Measurements from ENCODE around the gene ALOX15.
"Not testable (repeated sequence)": the region's sequence is repeated elsewhere in the genome, so short reads cannot be mapped to it uniquely, and the experiment has no call there.

The ALOX15 gene

DNA sequence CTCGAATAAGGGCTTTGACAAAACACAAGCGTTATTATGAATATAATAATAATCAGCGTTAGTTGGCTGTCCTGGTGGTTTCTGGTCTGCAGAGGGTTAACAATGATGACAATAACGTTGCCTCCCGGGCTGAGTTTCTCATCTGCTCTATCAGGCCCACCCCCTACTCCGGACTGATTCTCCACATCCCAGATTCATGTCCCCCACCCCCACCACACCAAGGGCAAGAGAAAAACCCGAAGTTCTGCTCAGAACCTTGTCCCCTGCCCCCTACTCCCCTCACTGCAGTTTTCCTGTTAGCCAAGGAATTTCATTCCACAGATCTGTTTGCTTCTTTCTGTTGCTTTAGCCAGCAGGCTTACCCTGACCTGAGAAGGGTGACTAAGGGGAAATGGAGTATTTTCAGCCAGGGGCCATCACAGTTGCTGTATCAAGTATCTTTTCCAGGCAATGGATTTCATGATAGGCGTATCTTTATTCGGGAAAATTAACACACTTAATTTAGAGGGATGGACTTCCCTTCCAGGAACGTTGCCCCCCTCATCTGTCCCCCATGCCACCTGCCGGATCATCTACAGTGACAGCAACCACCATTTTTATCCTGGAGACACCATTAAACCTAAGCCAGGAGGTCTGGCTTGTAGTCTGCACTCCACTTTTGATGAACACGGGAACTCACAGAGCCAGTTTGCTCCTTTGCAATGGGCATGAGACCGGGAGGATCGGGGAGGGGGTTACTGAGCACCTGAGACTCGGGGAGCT is 23.7 kb downstream of the ALOX15 start:
- DNase-seq (ENCODE audit: low read depth in 2 of 2): no peak

- DNase-seq (ENCODE audit: low read depth in 2 of 2): no peak
These were observed 24.4 kb downstream of the ALOX15 start for GRCh38 chr17:4617090-4617489.

DNA sequence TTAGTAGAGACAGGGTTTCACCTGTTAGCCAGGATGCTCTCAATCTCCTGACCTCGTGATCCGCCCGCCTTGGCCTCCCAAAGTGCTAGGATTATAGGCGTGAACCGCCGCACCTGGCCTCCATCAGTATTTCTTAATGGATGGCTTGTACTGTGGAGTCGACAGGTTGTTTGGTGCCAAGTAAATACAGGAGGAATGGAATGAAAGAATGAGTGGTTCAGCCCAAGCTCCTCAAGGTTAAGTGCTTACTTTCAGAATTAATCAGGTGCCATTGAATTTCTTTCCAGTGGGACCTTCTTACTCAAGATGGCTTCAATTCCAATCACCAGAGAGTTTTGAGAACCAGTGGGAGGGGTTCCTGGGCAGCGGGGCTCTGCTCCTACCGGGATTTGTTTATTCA is 25.0 kb downstream of the ALOX15 start:
- DNase-seq (ENCODE audit: low read depth in 2 of 2): no peak

- DNase-seq (ENCODE audit: low read depth in 2 of 2): no peak
These were observed 30.8 kb downstream of the ALOX15 start for GRCh38 chr17:4610656-4611055.

- DNase-seq (ENCODE audit: low read depth in 2 of 2): no peak
These were observed 31.3 kb downstream of the ALOX15 start for GRCh38 chr17:4610162-4610561.

DNA sequence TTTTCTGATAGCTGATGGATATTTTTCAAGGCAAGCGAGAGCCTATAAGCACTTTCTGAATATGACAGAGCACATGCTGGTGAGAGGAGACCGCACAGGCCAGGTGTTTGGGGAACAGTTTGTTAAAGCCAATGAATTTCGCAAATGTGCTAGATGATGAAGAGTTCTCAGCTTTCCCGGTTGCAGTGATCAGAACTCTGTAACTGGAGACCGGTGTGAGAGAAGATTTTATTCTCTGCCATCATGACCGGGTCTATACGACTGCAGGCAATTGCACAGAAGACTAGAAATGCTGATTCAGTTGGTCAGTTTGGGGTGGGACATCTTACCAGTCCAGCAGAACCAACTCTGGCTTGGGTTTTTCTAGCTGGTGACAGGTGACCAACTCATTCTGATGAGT is 31.7 kb downstream of the ALOX15 start:
- no peak for DNase-seq (ENCODE audit: low read depth in 2 of 2)

DNA sequence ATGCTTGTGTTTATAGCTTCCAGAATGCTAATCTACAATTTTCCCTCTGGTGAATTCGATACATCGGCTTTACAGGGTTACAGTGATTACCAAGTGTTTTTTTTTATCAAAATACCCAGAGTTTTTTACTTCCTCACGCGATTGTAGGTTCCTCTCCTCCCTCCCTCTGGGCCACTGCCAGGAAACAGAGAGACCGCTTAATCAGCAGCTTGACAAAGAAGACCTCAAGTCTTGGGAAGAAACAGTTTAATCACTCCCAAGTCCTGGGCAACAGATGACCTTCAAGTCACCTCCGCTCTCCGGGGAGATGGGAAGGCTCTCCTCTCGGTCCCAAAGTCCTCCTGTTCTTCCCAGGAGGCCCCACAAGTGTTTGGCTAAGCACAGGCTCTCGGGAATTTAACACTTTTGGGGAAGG is 33.7 kb downstream of the ALOX15 start:
- no peak for DNase-seq (ENCODE audit: low read depth in 2 of 2)

DNA sequence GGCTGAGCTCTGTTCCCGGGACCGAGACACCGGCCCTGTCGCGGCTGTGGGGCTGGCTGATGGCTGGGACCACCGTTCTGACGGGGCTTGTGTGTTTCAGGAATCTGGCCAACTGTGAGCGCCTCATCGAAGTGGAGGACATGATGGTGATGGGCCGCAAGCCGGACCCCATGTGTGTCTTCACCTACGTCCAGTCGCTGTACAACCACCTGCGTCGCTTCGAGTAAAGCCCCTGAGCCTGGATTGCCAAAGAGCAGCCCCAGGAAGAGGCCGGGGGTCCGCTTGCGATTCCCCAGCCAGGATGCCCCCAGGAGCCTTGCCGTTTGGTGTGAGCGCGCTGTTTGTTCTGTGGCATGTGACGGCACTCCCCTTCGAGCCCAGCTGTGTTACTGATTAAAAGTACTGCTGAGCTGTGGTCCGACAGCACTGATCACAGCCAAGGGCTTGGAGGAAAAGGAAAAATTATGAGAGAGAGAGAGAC is 34.2 kb downstream of the ALOX15 start:
- no peak for DNase-seq (ENCODE audit: low read depth in 2 of 2)

DNA sequence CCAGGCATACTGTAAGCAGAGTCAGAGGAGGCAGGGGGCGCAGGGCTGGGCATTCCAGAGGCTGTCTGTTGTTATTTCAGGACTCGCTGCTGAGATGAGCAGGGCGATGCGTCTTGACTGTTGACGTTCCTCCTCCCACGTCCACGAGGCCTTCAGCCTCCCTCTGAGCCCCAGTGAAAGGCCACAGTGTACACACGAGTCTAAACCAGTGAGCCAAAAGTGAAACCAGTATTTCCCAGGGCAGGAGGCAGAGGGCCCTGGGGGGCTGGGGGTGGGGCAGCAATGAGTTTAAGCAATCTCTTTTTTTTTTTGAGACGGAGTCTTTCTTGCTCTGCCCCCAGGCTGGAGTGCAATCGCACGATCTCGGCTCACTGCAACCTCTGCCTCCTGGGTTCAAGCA is 35.7 kb downstream of the ALOX15 start:
- DNase-seq (ENCODE audit: low read depth in 2 of 2): no peak

- DNase-seq (ENCODE audit: low read depth in 2 of 2): not testable (repeated sequence)
These were observed 36.7 kb downstream of the ALOX15 start for GRCh38 chr17:4604736-4605135.

- no peak for DNase-seq (ENCODE audit: low read depth in 2 of 2)
These were observed 37.3 kb downstream of the ALOX15 start for GRCh38 chr17:4604111-4604644.

DNA sequence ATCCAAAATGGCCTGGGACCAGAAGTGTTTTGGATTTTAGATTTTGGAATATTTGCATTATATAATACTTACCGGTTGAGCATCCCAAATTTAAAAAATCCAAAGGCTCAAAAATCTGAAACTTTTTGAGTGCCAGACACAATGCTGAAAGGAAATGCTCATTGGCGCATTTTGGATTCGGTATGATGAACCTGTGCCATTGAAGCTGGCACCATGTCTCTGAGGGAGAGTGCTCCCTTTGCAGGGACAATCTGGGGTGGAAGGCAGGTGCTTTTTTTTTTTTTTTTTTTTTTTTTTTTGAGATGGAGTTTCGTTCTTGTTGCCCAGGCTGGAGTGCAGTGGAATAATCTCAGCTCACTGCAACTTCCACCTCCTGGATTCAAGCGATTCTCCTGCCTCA is 39.4 kb downstream of the ALOX15 start:
- DNase-seq (ENCODE audit: low read depth in 2 of 2): no peak

- no peak for DNase-seq (ENCODE audit: low read depth in 2 of 2)
These were observed 40.2 kb downstream of the ALOX15 start for GRCh38 chr17:4601326-4601725.

- no peak for DNase-seq (ENCODE audit: low read depth in 2 of 2)
These were observed 40.9 kb downstream of the ALOX15 start for GRCh38 chr17:4600563-4600962.

- DNase-seq (ENCODE audit: low read depth in 2 of 2): no peak
These were observed 41.8 kb downstream of the ALOX15 start for GRCh38 chr17:4599505-4600281.

DNA sequence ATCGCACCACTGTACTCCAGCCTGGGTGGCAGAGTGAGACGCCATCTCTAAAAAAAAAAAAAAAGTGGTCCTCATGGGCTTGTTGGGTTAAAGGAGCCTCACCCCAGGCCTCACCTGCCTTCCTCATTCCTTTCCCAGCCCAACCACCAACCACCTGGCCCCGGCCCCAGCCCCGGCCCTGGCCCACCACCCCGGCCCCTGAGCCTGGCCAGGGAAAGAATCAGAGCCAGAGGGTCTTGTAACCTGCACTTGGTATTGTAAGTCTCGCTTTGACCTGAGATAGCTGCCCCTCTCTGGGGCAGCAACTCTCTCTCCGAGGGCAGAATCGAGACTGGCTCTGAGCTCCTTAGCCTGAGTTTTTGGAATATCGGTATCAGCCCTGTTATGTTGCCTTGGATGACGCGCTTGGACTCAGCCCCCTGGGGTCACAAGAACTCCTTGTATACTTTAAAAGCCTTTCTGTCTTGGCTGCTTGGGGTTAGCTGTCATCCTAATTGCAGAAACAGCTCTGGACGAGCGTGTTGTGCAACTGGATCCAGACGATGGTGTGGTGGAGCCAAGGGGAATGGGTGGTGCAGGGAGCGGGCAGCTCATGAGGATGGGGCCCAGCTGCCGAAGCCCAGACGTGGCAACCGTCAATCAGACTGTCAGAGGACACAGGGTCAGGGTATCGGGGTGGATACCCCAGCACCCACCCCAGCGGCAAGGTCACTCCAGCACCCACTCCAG is 42.5 kb downstream of the ALOX15 start:
- DNase-seq (ENCODE audit: low read depth in 2 of 2): no peak

- no peak for DNase-seq (ENCODE audit: low read depth in 2 of 2)
These were observed 43.5 kb downstream of the ALOX15 start for GRCh38 chr17:4597975-4598374.

- no peak for DNase-seq (ENCODE audit: low read depth in 2 of 2)
These were observed 44.7 kb downstream of the ALOX15 start for GRCh38 chr17:4596636-4597380.

- DNase-seq (ENCODE audit: low read depth in 2 of 2): not testable (repeated sequence)
These were observed 45.7 kb downstream of the ALOX15 start for GRCh38 chr17:4595685-4596342.

- peak in 1 of 2 donors; percentile 33 for DNase-seq (ENCODE audit: low read depth in 2 of 2)
These were observed 46.4 kb downstream of the ALOX15 start for GRCh38 chr17:4594931-4595684.

Data from stimulated activated CD4-positive, alpha-beta T cell treated with anti-CD3 and anti-CD28 coated beads, Interleukin-1b, Interleukin-23, amount 100 ng/mL, for 4 hours (primary cell).